Astrocyte of the cerebellum (primary cell): Measurements from ENCODE around the gene IRF6.
A peak's percentile ranks its signal among the peaks of the same experiment; 100 is the strongest.

Experiments used
- DNase-seq: peaks from one replicate; pipeline ENCODE4 v3.0.0-alpha.2; 2011; ENCODE audit warnings: low read depth
- H3K4me3 ChIP-seq: 2 replicates; pipeline ENCODE4 v1.5.1; 2011; ENCODE audit warnings: mild to moderate bottlenecking, low read depth, low read length, moderate library complexity
- in situ Hi-C: cut with HindIII; loops from 2 replicates; pipeline ENCODE4 v1.10.0; 2017; ENCODE audit warnings: low sequenced_read_pairs
- TF ChIP-seq, protein P1 (sequence below): IDR thresholded peaks from 2 replicates; pipeline ENCODE4 v1.5.1; 2012; ENCODE audit warnings: low read length, low read depth, moderate library complexity, mild to moderate bottlenecking; ENCODE audit errors: missing control alignments

The IRF6 gene

DNA sequence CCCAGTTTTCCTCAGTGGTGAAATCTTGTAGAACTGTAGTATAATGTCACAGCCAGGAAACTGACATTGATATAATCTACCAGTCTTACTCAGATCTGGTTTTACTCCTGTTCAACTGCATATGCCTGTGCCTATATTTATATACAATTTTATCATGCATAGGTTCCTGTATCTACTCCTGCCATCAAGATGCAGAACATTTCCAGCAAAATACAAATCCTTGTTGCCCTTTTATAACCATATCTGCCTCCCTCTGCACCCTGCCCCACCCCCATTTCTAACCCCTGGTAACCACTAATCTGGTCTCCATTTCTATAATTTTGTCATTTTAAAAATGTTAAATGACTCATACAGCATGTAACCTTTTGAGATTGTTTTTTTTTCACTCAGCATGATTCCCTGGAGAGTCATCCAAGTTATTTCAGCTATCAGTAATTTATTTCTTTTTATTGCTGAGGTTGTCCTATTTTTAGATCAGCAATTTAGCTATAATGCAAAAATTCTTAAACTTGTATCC lies 29.9 kb upstream of the IRF6 start:
- TF ChIP-seq, protein P1, sequence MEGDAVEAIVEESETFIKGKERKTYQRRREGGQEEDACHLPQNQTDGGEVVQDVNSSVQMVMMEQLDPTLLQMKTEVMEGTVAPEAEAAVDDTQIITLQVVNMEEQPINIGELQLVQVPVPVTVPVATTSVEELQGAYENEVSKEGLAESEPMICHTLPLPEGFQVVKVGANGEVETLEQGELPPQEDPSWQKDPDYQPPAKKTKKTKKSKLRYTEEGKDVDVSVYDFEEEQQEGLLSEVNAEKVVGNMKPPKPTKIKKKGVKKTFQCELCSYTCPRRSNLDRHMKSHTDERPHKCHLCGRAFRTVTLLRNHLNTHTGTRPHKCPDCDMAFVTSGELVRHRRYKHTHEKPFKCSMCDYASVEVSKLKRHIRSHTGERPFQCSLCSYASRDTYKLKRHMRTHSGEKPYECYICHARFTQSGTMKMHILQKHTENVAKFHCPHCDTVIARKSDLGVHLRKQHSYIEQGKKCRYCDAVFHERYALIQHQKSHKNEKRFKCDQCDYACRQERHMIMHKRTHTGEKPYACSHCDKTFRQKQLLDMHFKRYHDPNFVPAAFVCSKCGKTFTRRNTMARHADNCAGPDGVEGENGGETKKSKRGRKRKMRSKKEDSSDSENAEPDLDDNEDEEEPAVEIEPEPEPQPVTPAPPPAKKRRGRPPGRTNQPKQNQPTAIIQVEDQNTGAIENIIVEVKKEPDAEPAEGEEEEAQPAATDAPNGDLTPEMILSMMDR = no peak
- in situ Hi-C loops = no loop called here
- peak; percentile 41 for DNase-seq
- H3K4me3 ChIP-seq = no peak overlapping the region

DNA sequence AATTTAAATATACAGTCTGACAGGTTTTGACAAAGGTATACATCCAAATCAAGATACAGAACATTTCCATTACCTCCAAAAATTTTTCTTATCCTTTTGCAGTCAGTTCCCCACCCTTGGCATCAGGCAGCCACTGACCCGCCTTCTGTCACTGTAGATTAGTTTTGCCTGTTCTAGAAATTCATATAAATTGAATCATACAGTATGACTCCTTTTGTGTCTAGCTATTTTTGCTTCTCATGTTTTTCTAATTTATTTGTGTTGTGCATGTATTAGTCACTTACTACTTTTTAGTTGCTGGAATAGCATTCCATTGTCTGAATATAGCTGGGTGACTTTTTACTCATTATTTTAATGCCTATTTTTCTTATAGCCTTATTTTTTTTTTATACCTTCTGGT lies 25.7 kb upstream of the IRF6 start:
- DNase-seq = no peak
- H3K4me3 ChIP-seq = no peak overlapping the region
- TF ChIP-seq, protein P1 = no peak
- in situ Hi-C loops = no loop called here

DNA sequence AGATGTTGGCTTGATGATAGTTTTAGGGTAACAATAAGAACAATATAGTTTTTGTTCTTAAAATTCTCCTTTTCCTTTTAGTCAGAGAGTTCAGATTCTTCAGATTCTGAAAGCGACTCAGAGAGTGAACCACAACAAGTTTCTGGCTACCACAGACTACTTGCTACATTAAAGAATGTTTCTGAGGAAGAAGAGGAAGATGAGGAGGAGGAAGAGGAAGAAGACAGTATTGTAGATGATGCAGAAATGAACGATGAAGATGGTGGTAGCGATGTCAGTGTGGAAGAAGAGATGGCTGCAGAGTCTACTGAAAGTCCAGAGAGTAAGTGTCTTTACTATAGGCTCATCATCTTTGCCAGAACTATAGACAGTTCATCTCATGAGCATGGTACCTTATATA lies 24.8 kb upstream of the IRF6 start:
- H3K4me3 ChIP-seq = no peak overlapping the region
- DNase-seq = no peak
- in situ Hi-C loops = no loop called here
- TF ChIP-seq, protein P1 = no peak

GRCh38 chr1:209829716-209830115 lies 23.8 kb upstream of the IRF6 start:
- TF ChIP-seq, protein P1 = no peak
- in situ Hi-C loops = no loop called here
- no peak for DNase-seq
- H3K4me3 ChIP-seq = no peak overlapping the region

- TF ChIP-seq, protein P1 = peak; percentile 80
- DNase-seq = peak; percentile 96
- in situ Hi-C loops = no loop called here
- peak within 1 kb of the TSS; percentile 90 for H3K4me3 ChIP-seq
Measured at GRCh38 chr1:209827384-209828262, 21.7 kb upstream of the IRF6 start, which contains the start of gene UTP25. Gene UTP25 (plus strand): TSS chr1:209827972. CDS start chr1:209828064, 92 bp downstream.

DNA sequence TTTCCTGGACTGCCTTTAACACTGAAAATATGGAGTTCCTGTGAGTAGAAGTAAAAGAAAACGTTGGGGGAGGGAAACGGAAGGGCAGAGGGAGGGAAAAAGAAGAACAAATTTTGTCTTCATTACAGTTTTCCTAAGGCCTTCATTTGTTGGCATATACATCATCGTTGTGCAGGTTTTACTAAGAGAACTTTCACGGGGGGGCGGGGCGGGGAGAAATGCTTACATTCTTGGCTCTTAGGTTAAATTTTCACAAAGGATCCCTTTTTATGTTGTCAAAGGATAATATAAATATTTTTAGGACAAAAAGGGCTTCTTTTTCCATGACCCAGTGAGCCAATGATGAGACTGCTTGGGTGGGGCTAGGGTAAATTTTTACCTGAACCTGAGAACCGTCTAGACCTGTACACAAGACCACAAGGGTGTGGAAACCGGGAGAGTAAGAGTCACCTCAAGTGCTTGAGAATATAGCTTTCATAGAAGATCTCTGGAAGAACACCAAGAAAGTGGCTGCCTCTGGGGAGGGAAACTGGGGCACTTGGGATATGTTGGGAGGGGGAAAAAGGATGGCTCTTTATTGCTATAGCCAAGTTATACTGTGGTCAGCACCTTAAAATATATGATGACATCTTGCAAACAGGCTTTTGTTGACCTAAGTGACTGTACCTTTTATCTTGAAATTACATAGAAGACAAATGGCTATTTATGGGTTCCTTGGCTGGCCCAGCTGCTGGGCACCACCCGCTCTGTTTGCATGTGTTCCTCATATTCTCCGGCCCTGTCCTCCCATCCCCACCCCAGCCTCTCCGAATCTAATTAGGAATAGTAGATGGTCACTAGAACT lies 19.9 kb upstream of the IRF6 start:
- no peak overlapping the region for H3K4me3 ChIP-seq
- DNase-seq = no peak
- in situ Hi-C loops = no loop called here
- TF ChIP-seq, protein P1 = no peak
